A549 (cell line): ENCODE measurements around the gene PGF. TPM values are rescaled to one million over a fixed set of nuclear protein-coding genes. Genes with fewer than 3 reads are reported as not detected.

Source experiments
- ATAC-seq, 2 experiments: fragments of 200-7000 bp in 1 of 2; fragments of >200 bp in 1 of 2; cut with Nextera tagmentation in 1 of 2; cut with Tn5 transposase in 1 of 2; 3 replicates each; pipeline versions ENCODE4 v1.8.0 to v1.9.1; 2018 to 2020; ENCODE audit warnings: mild to moderate bottlenecking in 1 of 2, moderate library complexity in 1 of 2
- CTCF ChIA-PET: fragments of 300-600 bp; sonication (Branson Sonifier 250); formaldehyde crosslinking; extraction: SDS; loops from one replicate; lab custom pipeline; 2021; ENCODE audit warnings: antibody characterized with exemption, inconsistent platforms; lab: Yijun Ruan, JAX
- POLR2A ChIA-PET: fragments of 350-600 bp; formaldehyde crosslinking; extraction: SDS; loops from one replicate; lab custom pipeline; 2021; ENCODE audit warnings: antibody characterized with exemption, inconsistent platforms; lab: Yijun Ruan, JAX
- DNase-seq, 2 experiments: peaks; one replicate each; pipeline versions ENCODE4 v3.0.0 to v3.0.0-alpha.2; 2011 to 2016; ENCODE audit warnings: low read depth in 1 of 2, low spot score in 1 of 2
- FAIRE-seq: peaks from 2 replicates; lab custom pipeline; 2011; peaks lifted over from hg19 to GRCh38; lab: Jason Lieb, UNC
- H3K27ac ChIP-seq, 2 experiments: fragments of >200 bp; sonication (Bioruptor Twin); formaldehyde crosslinking; 3 replicates each; pipeline ENCODE4 v1.5.1; 2016 to 2017
- H3K4me1 ChIP-seq: fragments of >200 bp; sonication (Bioruptor Twin); formaldehyde crosslinking; 3 replicates; pipeline ENCODE4 v1.6.1; 2016
- H3K4me2 ChIP-seq: fragments of >200 bp; sonication (Bioruptor Twin); formaldehyde crosslinking; 3 replicates; pipeline ENCODE4 v1.6.1; 2016
- H3K4me3 ChIP-seq: fragments of >200 bp; sonication (Bioruptor Twin); formaldehyde crosslinking; 3 replicates; pipeline ENCODE4 v1.5.1; 2016
- H3K9me3 ChIP-seq: fragments of >200 bp; sonication (Bioruptor Twin); formaldehyde crosslinking; 3 replicates; pipeline ENCODE4 v1.6.1; 2016
- ATOH8 ChIP-seq: fragments of 250-450 bp; sonication (Bioruptor Pico); IDR thresholded peaks from 2 replicates; pipeline ENCODE4 v1.5.0; 2020; ENCODE audit warnings: low read depth, mild to moderate bottlenecking, moderate library complexity
- CBX2 ChIP-seq: fragments of 200-600 bp; sonication (generic); IDR thresholded peaks from 2 replicates; pipeline ENCODE4 v1.6.1; 2016; ENCODE audit warnings: low read depth, mild to moderate bottlenecking, borderline replicate concordance
- CHD4 ChIP-seq: fragments of 200-600 bp; sonication (generic); IDR thresholded peaks from 2 replicates; pipeline ENCODE4 v1.6.1; 2016; ENCODE audit warnings: antibody characterized with exemption, mild to moderate bottlenecking, borderline replicate concordance
- CTCF ChIP-seq: fragments of >200 bp; sonication (Bioruptor Twin); formaldehyde crosslinking; IDR thresholded peaks from 3 replicates; pipeline ENCODE4 v1.5.1; 2016
- ELK1 ChIP-seq: fragments of 150-350 bp; IDR thresholded peaks from 2 replicates; pipeline ENCODE4 v1.6.1; 2014; ENCODE audit warnings: low read depth, mild to moderate bottlenecking, low read length
- FOSB ChIP-seq: fragments of 250-450 bp; sonication (Bioruptor Pico); IDR thresholded peaks from 2 replicates; pipeline ENCODE4 v1.5.0; 2020; ENCODE audit warnings: mild to moderate bottlenecking, moderate library complexity
- FOSL2 ChIP-seq, 2 experiments: fragments of 450-650 bp in 1 of 2; fragments of >200 bp in 1 of 2; sonication (Bioruptor Twin) in 1 of 2; formaldehyde crosslinking; IDR thresholded peaks; 2 replicates each; pipeline versions ENCODE4 v1.5.0 to v1.6.1; 2016 to 2020; ENCODE audit warnings: mild to moderate bottlenecking in 1 of 2, moderate library complexity in 1 of 2
- HES2 ChIP-seq: fragments of >200 bp; sonication (Bioruptor Twin); formaldehyde crosslinking; IDR thresholded peaks from 2 replicates; pipeline ENCODE4 v1.6.1; 2016
- HMGXB4 ChIP-seq: fragments of 250-450 bp; sonication (Bioruptor Pico); IDR thresholded peaks from 2 replicates; pipeline ENCODE4 v1.5.0; 2021; ENCODE audit warnings: mild to moderate bottlenecking, moderate library complexity, borderline replicate concordance
- HOXB13 ChIP-seq: fragments of 250-450 bp; sonication (Bioruptor Pico); IDR thresholded peaks from 2 replicates; pipeline ENCODE4 v1.5.0; 2020; ENCODE audit warnings: low read depth, mild to moderate bottlenecking, moderate library complexity
- KDM1A ChIP-seq: fragments of 200-600 bp; sonication (generic); IDR thresholded peaks from 2 replicates; pipeline ENCODE4 v1.6.1; 2016; ENCODE audit warnings: low read depth, mild to moderate bottlenecking
- KDM5A ChIP-seq: fragments of 200-600 bp; sonication (generic); IDR thresholded peaks from 2 replicates; pipeline ENCODE4 v1.6.1; 2016; ENCODE audit warnings: antibody characterized with exemption, mild to moderate bottlenecking
- POLR2A ChIP-seq: IDR thresholded peaks from 2 replicates; pipeline ENCODE4 v1.6.1; 2012; ENCODE audit warnings: mild to moderate bottlenecking, low read length
- REST ChIP-seq: fragments of 200-600 bp; sonication (generic); IDR thresholded peaks from 2 replicates; pipeline ENCODE4 v1.6.1; 2016; ENCODE audit warnings: antibody characterized with exemption, mild to moderate bottlenecking, moderate library complexity
- ZSCAN20 ChIP-seq: fragments of 250-450 bp; sonication (Bioruptor Pico); IDR thresholded peaks from 2 replicates; pipeline ENCODE4 v1.8.0; 2022; ENCODE audit warnings: mild to moderate bottlenecking, moderate library complexity
- WGBS: methylation state at CpG from one replicate; pipeline ENCODE4 v1.1.6; 2017; ENCODE audit errors: missing lambda C conversion rate; 5-methylcytosine and 5-hydroxymethylcytosine counted together
- polyA plus RNA-seq, 4 experiments: library from polyadenylated mRNA; depleted of rRNA in 3 of 4; stranded (reverse); fragments of >200 nt; fragmentation: RNase III in 1 of 4; extraction: RNeasy Plus Mini Kit Qiagen cat#74134 plus additional on column Dnase treatment in 1 of 4; gene quantifications; 2 replicates in 3 of 4; 3 replicates in 1 of 4; pipeline ENCODE4 v1.2.3, GENCODE V29; 2011 to 2017

PGF gene
- polyA plus RNA-seq, 2 of the 4 experiments (the other 2 are of a cell fraction), result 0.63 to 1.1 TPM

GRCh38 chr14:74954232-74954946, 1.0 kb downstream of the PGF start:
- FAIRE-seq, result no peak
- H3K4me2 ChIP-seq, result peak overlapping the region; percentile 89
- H3K4me1 ChIP-seq, result peaks cover 11% of the 10 kb centered on the region
- POLR2A ChIA-PET, result no interaction called here
- H3K9me3 ChIP-seq, result no peaks in the 10 kb centered on the region
- H3K4me3 ChIP-seq, result no peak overlapping the region
- no peak overlapping the region for H3K27ac ChIP-seq
- no peak for ATAC-seq
- CTCF ChIA-PET, result interaction anchor here (0.8 to 11.6 kb wide), 8 partner anchors 9 to 134 kb away, joined by 3 to 105 read pairs (median 4); no protein-coding TSS in a partner anchor
- no peak for DNase-seq
- no peak for TF ChIP-seq HOXB13 (CRISPR knock-in tag)
- TF ChIP-seq HES2, result no peak
- no peak for TF ChIP-seq HMGXB4 (CRISPR knock-in tag)
- TF ChIP-seq ELK1, result no peak
- no peak for TF ChIP-seq POLR2A
- TF ChIP-seq KDM1A, result no peak
- no peak for TF ChIP-seq CHD4
- no peak for TF ChIP-seq CTCF
- no peak for TF ChIP-seq KDM5A
- TF ChIP-seq CBX2, result no peak
- no peak for TF ChIP-seq FOSL2 (IDR thresholded peaks at IDR 0.05)
- no peak for TF ChIP-seq FOSL2 (CRISPR knock-in tag; IDR thresholded peaks at IDR 0.05)
- TF ChIP-seq ZSCAN20, result no peak
- TF ChIP-seq FOSB (CRISPR knock-in tag), result no peak
- TF ChIP-seq ATOH8 (CRISPR knock-in tag), result no peak
- TF ChIP-seq REST, result no peak
- 89% methylated on average over 15 of the region's 18 CpGs for WGBS
